GM23338 (cell line): Measurements from ENCODE around the gene KCNT1. TPM values are rescaled to one million over a fixed set of nuclear protein-coding genes. Genes with fewer than 3 reads are reported as not detected.

ENCODE experiments used
- ATAC-seq: fragments of 200-7000 bp; cut with Tn5 transposase; 3 replicates; pipeline ENCODE4 v1.9.1; 2020
- DNase-seq: peaks from one replicate; pipeline ENCODE4 v3.0.0-alpha.2; 2015; ENCODE audit warnings: low spot score
- H2AFZ ChIP-seq: fragments of 200-600 bp; sonication (generic); 2 replicates; pipeline ENCODE4 v1.8.0; 2016; ENCODE audit warnings: antibody characterized with exemption, mild to moderate bottlenecking, moderate library complexity
- H3F3A ChIP-seq: fragments of 200-600 bp; sonication (generic); replicated peaks from 2 replicates; pipeline ENCODE4 v1.8.0; 2017; ENCODE audit warnings: antibody characterized with exemption, mixed run types, low read depth
- H3K27ac ChIP-seq: fragments of 200-600 bp; sonication (generic); 2 replicates; pipeline ENCODE4 v1.6.1; 2016; ENCODE audit warnings: low read depth
- H3K27me3 ChIP-seq: fragments of 200-600 bp; sonication (generic); 2 replicates; pipeline ENCODE4 v1.8.0; 2016; ENCODE audit warnings: mild to moderate bottlenecking, mixed run types, moderate library complexity; ENCODE audit not compliant: insufficient read depth
- H3K36me3 ChIP-seq: fragments of 200-600 bp; sonication (generic); 2 replicates; pipeline ENCODE4 v1.8.0; 2016; ENCODE audit warnings: mild to moderate bottlenecking; ENCODE audit not compliant: insufficient read depth
- H3K4me1 ChIP-seq: fragments of 200-600 bp; sonication (generic); 2 replicates; pipeline ENCODE4 v1.8.0; 2016; ENCODE audit warnings: mild to moderate bottlenecking, moderate library complexity; ENCODE audit not compliant: insufficient read depth
- H3K4me2 ChIP-seq: fragments of 200-600 bp; sonication (generic); 2 replicates; pipeline ENCODE4 v1.7.1; 2017; ENCODE audit warnings: mixed run types
- H3K4me3 ChIP-seq: fragments of 200-600 bp; sonication (generic); 2 replicates; pipeline ENCODE4 v1.6.1; 2016; ENCODE audit warnings: mixed run types
- H3K79me2 ChIP-seq: fragments of 200-600 bp; sonication (generic); replicated peaks from 2 replicates; pipeline ENCODE4 v1.8.0; 2017; ENCODE audit warnings: mild to moderate bottlenecking; ENCODE audit not compliant: insufficient read depth
- H3K9me2 ChIP-seq: fragments of 200-600 bp; sonication (generic); 2 replicates; pipeline ENCODE4 v1.8.0; 2017; ENCODE audit not compliant: insufficient read depth
- H4K20me1 ChIP-seq: fragments of 200-600 bp; sonication (generic); replicated peaks from 2 replicates; pipeline ENCODE4 v1.8.0; 2017; ENCODE audit warnings: mild to moderate bottlenecking; ENCODE audit not compliant: insufficient read depth
- H3K27ac Mint-ChIP-seq: 2 replicates; pipeline ENCODE4 v1.8.0; 2020; ENCODE audit warnings: inconsistent platforms, mild to moderate bottlenecking, moderate library complexity, mixed read lengths
- H3K27me3 Mint-ChIP-seq: 3 replicates; pipeline ENCODE4 v1.8.0; 2022; ENCODE audit warnings: low read depth, mild to moderate bottlenecking, moderate library complexity, mixed read lengths, inconsistent platforms; ENCODE audit not compliant: insufficient read depth, poor library complexity
- H3K36me3 Mint-ChIP-seq: 3 replicates; pipeline ENCODE4 v1.8.0; 2021; ENCODE audit warnings: low read depth, mild to moderate bottlenecking, inconsistent platforms, moderate library complexity, mixed read lengths
- H3K4me1 Mint-ChIP-seq: 3 replicates; pipeline ENCODE4 v1.8.0; 2020; ENCODE audit warnings: mild to moderate bottlenecking, inconsistent platforms, mixed read lengths
- H3K4me3 Mint-ChIP-seq: 3 replicates; pipeline ENCODE4 v1.8.0; 2021; ENCODE audit warnings: moderate library complexity, mild to moderate bottlenecking, inconsistent platforms, mixed read lengths
- H3K9me3 Mint-ChIP-seq: 3 replicates; pipeline ENCODE4 v1.8.0; 2020; ENCODE audit warnings: moderate library complexity, mild to moderate bottlenecking, inconsistent platforms, mixed read lengths
- CREB1 ChIP-seq: fragments of 250-450 bp; sonication (Bioruptor Pico); IDR thresholded peaks from 2 replicates; pipeline ENCODE4 v1.5.0; 2020; ENCODE audit warnings: low read depth, mild to moderate bottlenecking, moderate library complexity
- CTCF ChIP-seq, 2 experiments: fragments of 200-600 bp in 1 of 2; sonication (generic) in 1 of 2; conservative IDR thresholded peaks; 2 replicates each; pipeline versions ENCODE4 v1.5.1 to v1.6.1; 2016 to 2017; ENCODE audit warnings: antibody characterized with exemption in 2 of 2, low read depth in 2 of 2, mild to moderate bottlenecking in 2 of 2, moderate library complexity in 1 of 2
- EZH2 ChIP-seq: fragments of 200-600 bp; sonication (generic); IDR thresholded peaks from one replicate; pipeline ENCODE4 v1.8.0; 2017; ENCODE audit warnings: antibody characterized with exemption, mild to moderate bottlenecking, low read depth; ENCODE audit not compliant: unreplicated experiment
- EZH2phosphoT487 ChIP-seq: fragments of 200-600 bp; sonication (generic); IDR thresholded peaks from one replicate; pipeline ENCODE4 v1.8.1; 2018; ENCODE audit warnings: antibody characterized with exemption; ENCODE audit not compliant: unreplicated experiment
- JUNB ChIP-seq: IDR thresholded peaks from one replicate; pipeline ENCODE4 v1.6.1; 2016; ENCODE audit warnings: antibody characterized with exemption; ENCODE audit not compliant: unreplicated experiment
- NANOG ChIP-seq: IDR thresholded peaks from 2 replicates; pipeline ENCODE4 v1.6.1; 2016; ENCODE audit warnings: antibody characterized with exemption, borderline replicate concordance
- POLR2AphosphoS5 ChIP-seq: IDR thresholded peaks from 2 replicates; pipeline ENCODE4 v1.6.1; 2016; ENCODE audit warnings: antibody characterized with exemption, low read depth
- REST ChIP-seq: IDR thresholded peaks from one replicate; pipeline ENCODE4 v1.6.1; 2018; ENCODE audit warnings: antibody characterized with exemption; ENCODE audit not compliant: unreplicated experiment
- STAT1 ChIP-seq: IDR thresholded peaks from one replicate; pipeline ENCODE4 v1.6.1; 2016; ENCODE audit warnings: antibody characterized with exemption; ENCODE audit not compliant: unreplicated experiment
- ZNF114 ChIP-seq: fragments of 250-450 bp; sonication (Bioruptor Pico); IDR thresholded peaks from 2 replicates; pipeline ENCODE4 v1.5.0; 2020; ENCODE audit warnings: mild to moderate bottlenecking, moderate library complexity
- ZNF331 ChIP-seq: fragments of 250-450 bp; sonication (Bioruptor Pico); IDR thresholded peaks from 2 replicates; pipeline ENCODE4 v1.5.0; 2020; ENCODE audit warnings: low read depth, mild to moderate bottlenecking, moderate library complexity
- ZNF462 ChIP-seq: fragments of 250-450 bp; sonication (Bioruptor Pico); IDR thresholded peaks from 2 replicates; pipeline ENCODE4 v1.5.0; 2020; ENCODE audit warnings: mild to moderate bottlenecking, moderate library complexity
- polyA plus RNA-seq: library from polyadenylated mRNA; unstranded; fragments of >200 nt; fragmentation: Nextera tagmentation; extraction: Ambion mirVana; gene quantifications from 2 replicates; pipeline ENCODE4 v1.2.1, GENCODE V29; 2016
- total RNA-seq: library from RNA; depleted of rRNA; stranded (reverse); fragments of >200 nt; shearing (Covaris generic); gene quantifications from 2 replicates; pipeline ENCODE4 v1.2.3, GENCODE V29; 2014
- TF ChIP-seq, protein P1 (sequence below): IDR thresholded peaks from 2 replicates; pipeline ENCODE4 v1.6.1; 2016; ENCODE audit warnings: antibody characterized with exemption

Gene KCNT1
- total and polyA plus RNA-seq, 2 experiments from 2014 or later = 0.05 to 0.28 TPM

DNA sequence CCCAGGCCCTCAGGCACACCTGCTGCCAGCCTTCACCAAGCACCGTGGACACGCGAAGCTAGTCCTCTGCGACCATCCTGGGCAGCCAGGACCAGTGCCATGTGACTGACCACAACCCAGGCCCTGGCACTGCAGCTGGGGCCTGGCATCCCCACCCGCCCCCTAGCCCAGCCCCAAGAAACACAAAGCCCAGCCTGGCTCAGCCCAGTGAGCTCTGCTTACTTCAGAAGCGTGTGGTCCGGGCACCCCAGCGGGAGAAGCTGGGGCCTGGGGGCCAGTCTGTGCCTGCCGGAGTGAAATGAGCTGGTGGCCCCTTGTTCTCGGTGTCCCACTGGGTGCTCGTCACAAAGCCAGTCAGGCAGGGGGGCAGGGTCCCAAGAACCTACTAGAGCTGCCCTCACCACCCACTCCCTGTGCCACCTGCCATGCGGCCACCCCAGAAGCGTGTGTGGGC is 87.9 kb downstream of the KCNT1 start:
- H3F3A ChIP-seq = no peaks in the 10 kb centered on the region
- ATAC-seq (no peak), DNase-seq (no peak)
- H2AFZ ChIP-seq = no peak overlapping the region
- no peaks in the 10 kb centered on the region for H3K4me1 Mint-ChIP-seq
- no peaks in the 10 kb centered on the region for H3K36me3 Mint-ChIP-seq
- H3K4me2 ChIP-seq = no peak overlapping the region
- H3K36me3 ChIP-seq = no peaks in the 10 kb centered on the region
- H3K9me3 Mint-ChIP-seq = no peaks in the 10 kb centered on the region
- no peaks in the 10 kb centered on the region for H4K20me1 ChIP-seq
- no peaks in the 10 kb centered on the region for H3K79me2 ChIP-seq
- H3K27ac Mint-ChIP-seq = no peak overlapping the region
- no peak for TF ChIP-seq ZNF331 (CRISPR knock-in tag)
- no peak for TF ChIP-seq CTCF (conservative IDR thresholded peaks at IDR 0.05; ENCODE audit: low read depth in 2 of 2)
- no peak for TF ChIP-seq EZH2
- TF ChIP-seq CREB1 (CRISPR knock-in tag) = no peak
- TF ChIP-seq STAT1 = no peak
- no peak for TF ChIP-seq NANOG
- TF ChIP-seq, protein P1, sequence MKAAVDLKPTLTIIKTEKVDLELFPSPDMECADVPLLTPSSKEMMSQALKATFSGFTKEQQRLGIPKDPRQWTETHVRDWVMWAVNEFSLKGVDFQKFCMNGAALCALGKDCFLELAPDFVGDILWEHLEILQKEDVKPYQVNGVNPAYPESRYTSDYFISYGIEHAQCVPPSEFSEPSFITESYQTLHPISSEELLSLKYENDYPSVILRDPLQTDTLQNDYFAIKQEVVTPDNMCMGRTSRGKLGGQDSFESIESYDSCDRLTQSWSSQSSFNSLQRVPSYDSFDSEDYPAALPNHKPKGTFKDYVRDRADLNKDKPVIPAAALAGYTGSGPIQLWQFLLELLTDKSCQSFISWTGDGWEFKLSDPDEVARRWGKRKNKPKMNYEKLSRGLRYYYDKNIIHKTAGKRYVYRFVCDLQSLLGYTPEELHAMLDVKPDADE = no peak
- TF ChIP-seq EZH2phosphoT487 = no peak
- no peak for TF ChIP-seq POLR2AphosphoS5
- no peak for TF ChIP-seq REST
- TF ChIP-seq ZNF114 (CRISPR knock-in tag) = no peak
- no peak for TF ChIP-seq ZNF462 (CRISPR knock-in tag)
- no peak for TF ChIP-seq JUNB
- H3K27me3 Mint-ChIP-seq = peaks cover 3% of the 10 kb centered on the region
- H3K27ac ChIP-seq = no peak overlapping the region
- no peaks in the 10 kb centered on the region for H3K27me3 ChIP-seq
- no peaks in the 10 kb centered on the region for H3K9me2 ChIP-seq
- H3K4me1 ChIP-seq = no peaks in the 10 kb centered on the region
- H3K4me3 ChIP-seq = no peak overlapping the region
- H3K4me3 Mint-ChIP-seq = no peak overlapping the region
